ENCODE results near the gene TNIP1.

TNIP1 gene

GRCh38 chr5:151080613-151081430 lies at the start of gene TNIP1:
TSS of gene TNIP1 (minus strand) at chr5:151081034. CDS start at chr5:151065095, 15,939 bp downstream.
- DNase-seq, result peak; percentile 64 to 88

- no peak for DNase-seq
Measured at GRCh38 chr5:151130235-151130921, 49.5 kb upstream of the TNIP1 start.

- DNase-seq, result no peak
Measured at GRCh38 chr5:151128817-151129216, 48.0 kb upstream of the TNIP1 start.

GRCh38 chr5:151127926-151128325 lies 47.1 kb upstream of the TNIP1 start:
- no peak for DNase-seq

GRCh38 chr5:151126199-151126645 lies 45.4 kb upstream of the TNIP1 start:
- no peak for DNase-seq

GRCh38 chr5:151125421-151125820 lies 44.6 kb upstream of the TNIP1 start:
- DNase-seq, result no peak

GRCh38 chr5:151123897-151124751 lies 43.3 kb upstream of the TNIP1 start:
- no peak for DNase-seq

GRCh38 chr5:151122828-151123227 lies 42.0 kb upstream of the TNIP1 start:
- no peak for DNase-seq

GRCh38 chr5:151121665-151122064 lies 40.8 kb upstream of the TNIP1 start:
- no peak for DNase-seq

- no peak for DNase-seq
Measured at GRCh38 chr5:151121095-151121494, 40.3 kb upstream of the TNIP1 start.

- DNase-seq, result no peak
Measured at GRCh38 chr5:151118913-151119575, 38.2 kb upstream of the TNIP1 start.

- DNase-seq, result peak; percentile 9 to 56
Measured at GRCh38 chr5:151115272-151115905, 34.6 kb upstream of the TNIP1 start.

- no peak for DNase-seq
Measured at GRCh38 chr5:151113651-151114050, 32.8 kb upstream of the TNIP1 start.

- DNase-seq, result no peak
Measured at GRCh38 chr5:151110992-151111391, 30.2 kb upstream of the TNIP1 start.

GRCh38 chr5:151110122-151110681 lies 29.4 kb upstream of the TNIP1 start:
- no peak for DNase-seq

- DNase-seq, result no peak
Measured at GRCh38 chr5:151108566-151108965, 27.7 kb upstream of the TNIP1 start.

- no peak for DNase-seq
Measured at GRCh38 chr5:151107738-151108520, 27.1 kb upstream of the TNIP1 start.

- DNase-seq, result no peak
Measured at GRCh38 chr5:151107084-151107483, 26.2 kb upstream of the TNIP1 start.

GRCh38 chr5:151106509-151106908 lies 25.7 kb upstream of the TNIP1 start:
- no peak for DNase-seq

- peak in 1 of 2 experiments; percentile 25 for DNase-seq
Measured at GRCh38 chr5:151106043-151106442, 25.2 kb upstream of the TNIP1 start.

- DNase-seq, result no peak
Measured at GRCh38 chr5:151105561-151105960, 24.7 kb upstream of the TNIP1 start.
